Panc1 (cell line): ENCODE data around the gene ERG28. TPM values are rescaled to one million over a fixed set of nuclear protein-coding genes. Genes with fewer than 3 reads are reported as not detected.

ENCODE experiments used
- ATAC-seq: fragments of 200-7000 bp; cut with Tn5 transposase; 2 replicates; pipeline ENCODE4 v1.9.1; 2020; ENCODE audit warnings: mild to moderate bottlenecking, moderate library complexity
- BruUV-seq: library from RNA; stranded (reverse); fragments of 400-500 nt; replicated peaks from 2 replicates; lab custom pipeline; 2021; lab: Mats Ljungman, UMichigan
- CTCF ChIA-PET: fragments of 300-600 bp; sonication (Branson Sonifier 250); formaldehyde crosslinking; loops from one replicate; lab custom pipeline; 2022; ENCODE audit warnings: antibody characterized with exemption; lab: Charles Lee
- POLR2A ChIA-PET: fragments of 300-600 bp; sonication (Branson Sonifier 250); formaldehyde crosslinking; loops from one replicate; lab custom pipeline; 2022; ENCODE audit warnings: antibody characterized with exemption; lab: Charles Lee
- DNase-seq: peaks from one replicate; pipeline ENCODE4 v3.0.0-alpha.2; 2010; ENCODE audit warnings: low read depth, low spot score
- H3K27ac ChIP-seq: 2 replicates; pipeline ENCODE4 v1.5.1; 2011; ENCODE audit warnings: mild to moderate bottlenecking, low read length, inconsistent platforms
- H3K27me3 ChIP-seq: fragments of 200-500 bp; sonication (Bioruptor generic); 2 replicates; pipeline ENCODE4 v1.6.0; 2014; ENCODE audit warnings: low read length, inconsistent platforms; ENCODE audit not compliant: control insufficient read depth, insufficient read depth
- H3K36me3 ChIP-seq: fragments of 200-500 bp; sonication (Bioruptor generic); 2 replicates; pipeline ENCODE4 v1.5.1; 2014; ENCODE audit warnings: inconsistent platforms, mild to moderate bottlenecking, low read length, moderate library complexity; ENCODE audit not compliant: control insufficient read depth, insufficient read depth
- H3K4me1 ChIP-seq: 2 replicates; pipeline ENCODE4 v1.5.1; 2011; ENCODE audit warnings: inconsistent platforms, mild to moderate bottlenecking, low read length, moderate library complexity; ENCODE audit not compliant: control insufficient read depth, insufficient read depth
- H3K4me3 ChIP-seq, 2 experiments: 2 replicates each; pipeline ENCODE4 v1.5.1; 2011 to 2012; ENCODE audit warnings: low read depth in 2 of 2, low read length in 2 of 2, mild to moderate bottlenecking in 2 of 2, inconsistent platforms in 1 of 2, moderate library complexity in 1 of 2
- H3K9me3 ChIP-seq: fragments of 200-500 bp; sonication (Bioruptor generic); 2 replicates; pipeline ENCODE4 v1.5.1; 2014; ENCODE audit warnings: low read depth, mild to moderate bottlenecking, inconsistent platforms, low read length, moderate library complexity; ENCODE audit not compliant: control insufficient read depth, insufficient read depth
- POLR2AphosphoS5 ChIP-seq: IDR thresholded peaks from 2 replicates; pipeline ENCODE4 v1.6.1; 2012; ENCODE audit warnings: mild to moderate bottlenecking, low read depth, low read length, moderate library complexity
- REST ChIP-seq, 2 experiments: IDR thresholded peaks; 2 replicates each; pipeline ENCODE4 v1.6.1; 2011 to 2012; ENCODE audit warnings: low read depth in 2 of 2, control low read depth in 1 of 2, low read length in 1 of 2, mild to moderate bottlenecking in 1 of 2, moderate library complexity in 1 of 2; ENCODE audit not compliant: insufficient read depth in 1 of 2
- SIN3A ChIP-seq: IDR thresholded peaks from 2 replicates; pipeline ENCODE4 v1.6.1; 2012; ENCODE audit warnings: low read depth, mild to moderate bottlenecking, low read length, moderate library complexity, borderline replicate concordance; ENCODE audit not compliant: insufficient read depth
- TCF7L2 ChIP-seq: IDR thresholded peaks from 2 replicates; pipeline ENCODE4 v1.6.1; 2011; ENCODE audit warnings: mild to moderate bottlenecking, low read depth, low read length, inconsistent platforms
- in situ Hi-C: cut with HindIII; loops from 2 replicates; pipeline ENCODE4 v1.10.0; 2016; ENCODE audit warnings: low sequenced_read_pairs, low pct_unique_long_range_greater_than_20kb
- intact Hi-C: fragments of 100-400 bp; cut with micrococcal nuclease; formaldehyde crosslinking; loops from one replicate; pipeline ENCODE4 v1.10.0; 2022; ENCODE audit not compliant: unreplicated experiment
- total RNA-seq: library from RNA; stranded (reverse); gene quantifications from one replicate; pipeline ENCODE4 v1.2.1, GENCODE V29; 2021; ENCODE audit not compliant: unreplicated experiment
- TF ChIP-seq, protein P1 (sequence below): fragments of 450-650 bp; IDR thresholded peaks from 2 replicates; pipeline ENCODE4 v1.5.1; 2017; ENCODE audit warnings: mild to moderate bottlenecking

Gene ERG28
- total RNA-seq, 1 experiment from 2014 or later = 23.1 TPM

DNA sequence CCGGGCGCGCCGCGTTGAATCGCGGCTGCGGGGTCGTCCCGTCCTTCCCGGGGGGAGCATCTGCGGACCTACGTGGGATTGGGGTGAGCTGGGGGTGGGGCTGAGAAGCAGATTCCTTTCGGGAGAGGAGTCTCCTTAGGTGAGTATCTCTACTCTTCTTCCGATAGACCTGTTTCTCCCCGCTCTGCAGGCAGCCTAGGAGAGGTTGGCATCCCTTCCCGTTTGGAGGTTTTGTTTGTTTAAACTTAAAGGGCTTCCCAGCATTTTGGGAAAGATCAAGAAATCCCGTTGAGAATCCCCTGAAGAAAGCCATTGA lies 781 bp upstream of the ERG28 start:
- DNase-seq (no peak), ATAC-seq (peak; percentile 14; the same call in 1 of the 2 replicates)
- in situ Hi-C loops (no loop called here), intact Hi-C loops (no loop called here)
- ChIA-PET CTCF (no interaction called here), POLR2A (interaction anchor here (0.6 to 0.8 kb wide), 4 partner anchors 63 to 367 kb away, joined by 3 to 5 read pairs (median 4); no protein-coding TSS in a partner anchor)
- BruUV-seq = no TSS peak
- Histone ChIP-seq H3K36me3 (peaks cover 3% of the 10 kb centered on the region; the same call in 1 of the 2 replicates), H3K4me1 (peaks cover 5% of the 10 kb centered on the region; the same call in 1 of the 2 replicates), H3K27me3 (no peaks in the 10 kb centered on the region), H3K9me3 (no peaks in the 10 kb centered on the region), H3K27ac (peak overlapping the region; percentile 79), H3K4me3 (peak overlapping the region; percentile 94 to 97)
- TF ChIP-seq REST (IDR thresholded peaks at IDR 0.05; ENCODE audit: insufficient read depth in 1 of 2, low read depth in 2 of 2, low read length in 1 of 2) (no peak), SIN3A (no peak), TCF7L2 (no peak), POLR2AphosphoS5 (no peak)
- TF ChIP-seq, protein P1, sequence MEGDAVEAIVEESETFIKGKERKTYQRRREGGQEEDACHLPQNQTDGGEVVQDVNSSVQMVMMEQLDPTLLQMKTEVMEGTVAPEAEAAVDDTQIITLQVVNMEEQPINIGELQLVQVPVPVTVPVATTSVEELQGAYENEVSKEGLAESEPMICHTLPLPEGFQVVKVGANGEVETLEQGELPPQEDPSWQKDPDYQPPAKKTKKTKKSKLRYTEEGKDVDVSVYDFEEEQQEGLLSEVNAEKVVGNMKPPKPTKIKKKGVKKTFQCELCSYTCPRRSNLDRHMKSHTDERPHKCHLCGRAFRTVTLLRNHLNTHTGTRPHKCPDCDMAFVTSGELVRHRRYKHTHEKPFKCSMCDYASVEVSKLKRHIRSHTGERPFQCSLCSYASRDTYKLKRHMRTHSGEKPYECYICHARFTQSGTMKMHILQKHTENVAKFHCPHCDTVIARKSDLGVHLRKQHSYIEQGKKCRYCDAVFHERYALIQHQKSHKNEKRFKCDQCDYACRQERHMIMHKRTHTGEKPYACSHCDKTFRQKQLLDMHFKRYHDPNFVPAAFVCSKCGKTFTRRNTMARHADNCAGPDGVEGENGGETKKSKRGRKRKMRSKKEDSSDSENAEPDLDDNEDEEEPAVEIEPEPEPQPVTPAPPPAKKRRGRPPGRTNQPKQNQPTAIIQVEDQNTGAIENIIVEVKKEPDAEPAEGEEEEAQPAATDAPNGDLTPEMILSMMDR = no peak

- TF ChIP-seq SIN3A = no peak
- TF ChIP-seq POLR2AphosphoS5 = no peak
- TF ChIP-seq, protein P1 = no peak
- no peak for TF ChIP-seq REST (IDR thresholded peaks at IDR 0.05; ENCODE audit: insufficient read depth in 1 of 2, low read depth in 2 of 2, low read length in 1 of 2)
- no peak for TF ChIP-seq TCF7L2
- H3K4me1 ChIP-seq = peaks cover 5% of the 10 kb centered on the region; the same call in 1 of the 2 replicates
- ChIA-PET POLR2A (interaction anchor here (0.6 kb wide), 1 partner anchor 226 kb away, joined by 10 read pairs; no protein-coding TSS in a partner anchor), CTCF (no interaction called here)
- peak overlapping the region; percentile 89 for H3K27ac ChIP-seq
- ATAC-seq (no peak), DNase-seq (no peak)
- in situ Hi-C loops = no loop called here
- BruUV-seq = TSS peak; percentile 91
- no peaks in the 10 kb centered on the region for H3K27me3 ChIP-seq
- intact Hi-C loops = no loop called here
- peaks cover 3% of the 10 kb centered on the region; the same call in 1 of the 2 replicates for H3K36me3 ChIP-seq
- peak overlapping the region; percentile 94 to 97 for H3K4me3 ChIP-seq
- no peaks in the 10 kb centered on the region for H3K9me3 ChIP-seq
These were observed 442 bp downstream of the ERG28 start for GRCh38 chr14:75660238-75660629.
